AG10803 (cell line): ENCODE data around the gene SLC5A2.
"Not testable (repeated sequence)": the region's sequence is repeated elsewhere in the genome, so short reads cannot be mapped to it uniquely, and the experiment has no call there.

Experiments used
- DNase-seq: peaks from one replicate; pipeline ENCODE4 v3.0.0; 2010; ENCODE audit warnings: low read depth
- H3K4me3 ChIP-seq: 2 replicates; pipeline ENCODE4 v1.5.1; 2011; ENCODE audit warnings: mild to moderate bottlenecking, low read length, control low read depth
- TF ChIP-seq, protein P1 (sequence below): conservative IDR thresholded peaks from 2 replicates; pipeline ENCODE4 v1.5.1; 2011; ENCODE audit warnings: mild to moderate bottlenecking, low read length, control low read depth, inconsistent platforms

Gene SLC5A2

GRCh38 chr16:31535737-31536136 is 52.8 kb downstream of the SLC5A2 start:
- DNase-seq: no peak
- TF ChIP-seq, protein P1, sequence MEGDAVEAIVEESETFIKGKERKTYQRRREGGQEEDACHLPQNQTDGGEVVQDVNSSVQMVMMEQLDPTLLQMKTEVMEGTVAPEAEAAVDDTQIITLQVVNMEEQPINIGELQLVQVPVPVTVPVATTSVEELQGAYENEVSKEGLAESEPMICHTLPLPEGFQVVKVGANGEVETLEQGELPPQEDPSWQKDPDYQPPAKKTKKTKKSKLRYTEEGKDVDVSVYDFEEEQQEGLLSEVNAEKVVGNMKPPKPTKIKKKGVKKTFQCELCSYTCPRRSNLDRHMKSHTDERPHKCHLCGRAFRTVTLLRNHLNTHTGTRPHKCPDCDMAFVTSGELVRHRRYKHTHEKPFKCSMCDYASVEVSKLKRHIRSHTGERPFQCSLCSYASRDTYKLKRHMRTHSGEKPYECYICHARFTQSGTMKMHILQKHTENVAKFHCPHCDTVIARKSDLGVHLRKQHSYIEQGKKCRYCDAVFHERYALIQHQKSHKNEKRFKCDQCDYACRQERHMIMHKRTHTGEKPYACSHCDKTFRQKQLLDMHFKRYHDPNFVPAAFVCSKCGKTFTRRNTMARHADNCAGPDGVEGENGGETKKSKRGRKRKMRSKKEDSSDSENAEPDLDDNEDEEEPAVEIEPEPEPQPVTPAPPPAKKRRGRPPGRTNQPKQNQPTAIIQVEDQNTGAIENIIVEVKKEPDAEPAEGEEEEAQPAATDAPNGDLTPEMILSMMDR: no peak
- no peak overlapping the region for H3K4me3 ChIP-seq

GRCh38 chr16:31536804-31537361 is 54.0 kb downstream of the SLC5A2 start:
- H3K4me3 ChIP-seq: no peak overlapping the region
- no peak for DNase-seq
- TF ChIP-seq, protein P1: no peak

DNA sequence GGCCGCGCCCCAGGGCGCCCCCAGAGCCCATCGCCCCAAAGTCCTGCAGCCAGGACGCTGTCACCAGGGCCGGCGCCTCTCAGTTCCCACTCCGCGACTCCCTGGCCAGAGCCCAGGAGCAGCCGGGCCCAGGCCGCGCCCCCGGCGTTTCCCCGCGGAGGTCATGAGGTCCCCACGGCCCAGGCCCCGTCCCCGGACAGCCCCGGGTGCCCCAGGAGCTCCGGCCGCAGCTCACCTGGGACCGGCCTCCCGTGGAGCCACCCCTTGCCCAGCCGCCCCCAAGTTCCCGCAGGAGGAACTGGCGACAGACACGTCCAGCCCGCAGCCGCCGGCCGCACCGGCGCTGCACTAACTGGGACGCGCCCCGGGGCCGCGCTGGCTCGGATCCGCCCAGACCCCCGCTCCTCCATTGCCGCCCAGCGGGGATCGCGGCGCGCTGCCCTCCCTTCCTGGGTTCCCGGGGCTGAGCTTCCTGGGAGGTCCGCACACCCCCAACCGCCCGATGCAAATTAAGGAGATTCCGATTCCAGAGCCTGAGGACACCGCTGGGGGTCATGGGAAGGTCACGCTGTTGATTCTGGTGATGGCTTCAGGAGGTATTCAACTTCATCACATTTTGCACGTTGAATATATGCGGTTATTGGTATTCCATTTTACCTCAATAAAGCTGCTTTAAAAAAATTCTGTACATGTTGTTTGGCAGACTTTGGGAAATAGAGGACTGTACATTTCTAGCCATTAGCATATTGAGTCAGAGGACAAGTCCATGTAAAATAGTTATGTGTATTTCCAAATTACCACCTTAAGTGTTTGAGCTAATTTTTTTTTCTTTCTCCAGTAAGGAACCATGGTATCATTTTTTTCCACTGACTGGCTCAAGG is 54.7 kb downstream of the SLC5A2 start:
- H3K4me3 ChIP-seq: no peak overlapping the region
- TF ChIP-seq, protein P1: no peak
- no peak for DNase-seq

- H3K4me3 ChIP-seq, DNase-seq: not testable (repeated sequence)
These were observed 55.3 kb downstream of the SLC5A2 start for GRCh38 chr16:31538243-31538598.

GRCh38 chr16:31539762-31540161 is 56.8 kb downstream of the SLC5A2 start:
- not testable (repeated sequence) for DNase-seq, H3K4me3 ChIP-seq
